Measurements from ENCODE around the gene DCAKD. TPM values are rescaled to one million over a fixed set of nuclear protein-coding genes. Genes with fewer than 3 reads are reported as not detected.

The DCAKD gene
- total RNA-seq, 1 experiment from 2014 or later, result 31.9 TPM

DNA sequence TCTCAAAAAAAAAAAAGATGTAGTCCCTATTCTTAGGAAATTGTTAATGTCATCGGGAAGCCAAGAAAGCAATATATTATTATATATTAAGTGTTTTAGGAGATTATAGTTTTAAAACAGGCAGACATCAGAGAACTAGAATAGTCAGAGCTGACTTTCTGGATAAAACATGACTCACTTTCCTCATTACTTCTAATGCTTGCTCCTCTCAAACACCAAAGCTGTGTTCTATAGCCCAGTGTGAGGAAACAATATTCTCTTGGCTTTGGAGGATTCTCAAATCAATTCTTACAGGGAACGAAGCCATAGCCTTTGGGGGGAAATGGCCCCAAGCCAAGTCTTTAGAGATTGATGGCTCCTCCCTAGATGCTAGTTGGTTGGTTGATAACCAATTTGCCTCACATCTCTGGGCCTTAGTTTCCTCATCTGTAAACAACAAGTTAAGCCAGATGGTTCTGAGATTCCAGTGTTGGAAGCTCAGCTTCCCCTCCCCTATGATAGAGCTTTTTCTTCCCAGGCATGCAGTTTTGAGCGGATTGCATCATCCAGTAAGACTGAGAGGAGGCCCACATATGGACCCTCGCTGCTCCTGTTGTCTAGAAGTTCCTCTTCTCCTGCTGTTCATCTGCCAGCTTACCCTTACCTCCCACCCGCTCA lies 22.1 kb upstream of the DCAKD start (continued):
- TF ChIP-seq, protein P1, sequence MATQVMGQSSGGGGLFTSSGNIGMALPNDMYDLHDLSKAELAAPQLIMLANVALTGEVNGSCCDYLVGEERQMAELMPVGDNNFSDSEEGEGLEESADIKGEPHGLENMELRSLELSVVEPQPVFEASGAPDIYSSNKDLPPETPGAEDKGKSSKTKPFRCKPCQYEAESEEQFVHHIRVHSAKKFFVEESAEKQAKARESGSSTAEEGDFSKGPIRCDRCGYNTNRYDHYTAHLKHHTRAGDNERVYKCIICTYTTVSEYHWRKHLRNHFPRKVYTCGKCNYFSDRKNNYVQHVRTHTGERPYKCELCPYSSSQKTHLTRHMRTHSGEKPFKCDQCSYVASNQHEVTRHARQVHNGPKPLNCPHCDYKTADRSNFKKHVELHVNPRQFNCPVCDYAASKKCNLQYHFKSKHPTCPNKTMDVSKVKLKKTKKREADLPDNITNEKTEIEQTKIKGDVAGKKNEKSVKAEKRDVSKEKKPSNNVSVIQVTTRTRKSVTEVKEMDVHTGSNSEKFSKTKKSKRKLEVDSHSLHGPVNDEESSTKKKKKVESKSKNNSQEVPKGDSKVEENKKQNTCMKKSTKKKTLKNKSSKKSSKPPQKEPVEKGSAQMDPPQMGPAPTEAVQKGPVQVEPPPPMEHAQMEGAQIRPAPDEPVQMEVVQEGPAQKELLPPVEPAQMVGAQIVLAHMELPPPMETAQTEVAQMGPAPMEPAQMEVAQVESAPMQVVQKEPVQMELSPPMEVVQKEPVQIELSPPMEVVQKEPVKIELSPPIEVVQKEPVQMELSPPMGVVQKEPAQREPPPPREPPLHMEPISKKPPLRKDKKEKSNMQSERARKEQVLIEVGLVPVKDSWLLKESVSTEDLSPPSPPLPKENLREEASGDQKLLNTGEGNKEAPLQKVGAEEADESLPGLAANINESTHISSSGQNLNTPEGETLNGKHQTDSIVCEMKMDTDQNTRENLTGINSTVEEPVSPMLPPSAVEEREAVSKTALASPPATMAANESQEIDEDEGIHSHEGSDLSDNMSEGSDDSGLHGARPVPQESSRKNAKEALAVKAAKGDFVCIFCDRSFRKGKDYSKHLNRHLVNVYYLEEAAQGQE (IDR thresholded peaks at IDR 0.05; ENCODE audit: low read depth), result no peak
- no peak for TF ChIP-seq SIN3A (IDR thresholded peaks at IDR 0.05; ENCODE audit: low read depth)

DNA sequence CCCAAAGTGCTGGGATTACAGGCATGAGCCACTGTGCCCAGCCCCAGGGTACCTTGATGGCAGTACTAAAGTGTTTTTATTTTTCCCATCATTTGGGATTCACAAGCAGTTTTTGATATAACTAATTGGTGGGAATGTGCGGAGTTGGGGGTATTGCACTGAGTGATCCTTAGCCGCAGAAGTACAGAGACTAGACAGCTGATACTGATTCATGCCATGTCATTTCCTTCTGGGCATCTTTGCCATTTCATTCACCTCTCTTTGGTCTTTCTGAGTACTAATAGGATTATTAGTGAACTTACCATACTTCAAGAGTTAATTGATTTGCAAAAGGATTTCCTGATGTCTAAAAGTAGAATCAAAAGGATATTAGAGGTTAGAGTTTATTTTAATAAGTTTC lies 19.4 kb upstream of the DCAKD start:
- no peaks in the 10 kb centered on the region for H3K9me3 ChIP-seq (ENCODE audit: control insufficient read depth in 1 of 2, insufficient read depth in 1 of 2, low read depth in 1 of 2, low read length in 2 of 2)
- no peak overlapping the region for H3K27ac ChIP-seq (ENCODE audit: low read depth, low read length)
- H3K9me2 ChIP-seq (ENCODE audit: insufficient read depth), result no peaks in the 10 kb centered on the region
- no peaks in the 10 kb centered on the region for H3K27me3 ChIP-seq (ENCODE audit: insufficient read depth, low read length)
- intact Hi-C loops (cut with micrococcal nuclease), result no loop called here
- H3K4me1 ChIP-seq (ENCODE audit: control insufficient read depth in 1 of 2, insufficient read depth in 2 of 2, low read length in 2 of 2), result peaks cover 0 to 3% of the 10 kb centered on the region in 2 experiments; a peak in 2 of 4 replicates
- RAD21 ChIA-PET (ENCODE audit: low non-redundant PET in 1 of 2, low total read pairs in 2 of 2, uncharacterized antibody in 2 of 2, unreplicated experiment in 2 of 2), result no interaction called here
- H3K36me3 ChIP-seq (ENCODE audit: control insufficient read depth in 1 of 2, insufficient read depth in 2 of 2, low read length in 2 of 2), result peaks cover 5 to 31% of the 10 kb centered on the region in 2 experiments; a peak in 2 of 4 replicates
- peaks cover 92% of the 10 kb centered on the region for H3K79me2 ChIP-seq (ENCODE audit: insufficient read depth, low read length)
- no TSS peak for BruUV-seq (replicated peaks)
- H3K4me3 ChIP-seq (replicated peaks in 1 of 2; ENCODE audit: low read depth in 1 of 2, low read length in 2 of 2), result no peak overlapping the region
- no peaks in the 10 kb centered on the region for H4K20me1 ChIP-seq (ENCODE audit: insufficient read depth)
- no peak for DNase-seq (ENCODE audit: low read depth, low spot score)
- no peak overlapping the region for H3K9ac ChIP-seq (ENCODE audit: low read length)
- H3K4me2 ChIP-seq (ENCODE audit: low read length), result no peak overlapping the region
- TF ChIP-seq POLR2A (IDR thresholded peaks at IDR 0.05; ENCODE audit: borderline replicate concordance, extremely low read depth, insufficient read depth, insufficient read length) (no peak), SIN3A (IDR thresholded peaks at IDR 0.05; ENCODE audit: low read depth) (no peak), CEBPB (IDR thresholded peaks at IDR 0.05; ENCODE audit: low read depth) (no peak), YY1 (IDR thresholded peaks at IDR 0.05; ENCODE audit: extremely low read depth, insufficient replicate concordance, low read depth, low read length) (no peak), ZFX (IDR thresholded peaks at IDR 0.05) (no peak), EGR1 (IDR thresholded peaks at IDR 0.05; ENCODE audit: low read depth) (no peak)
- TF ChIP-seq, protein P1 (IDR thresholded peaks at IDR 0.05; ENCODE audit: low read depth), result no peak
- TF ChIP-seq, protein P2, sequence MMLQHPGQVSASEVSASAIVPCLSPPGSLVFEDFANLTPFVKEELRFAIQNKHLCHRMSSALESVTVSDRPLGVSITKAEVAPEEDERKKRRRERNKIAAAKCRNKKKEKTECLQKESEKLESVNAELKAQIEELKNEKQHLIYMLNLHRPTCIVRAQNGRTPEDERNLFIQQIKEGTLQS (IDR thresholded peaks at IDR 0.05), result no peak
- CTCF ChIA-PET, result no interaction called here
- H2AFZ ChIP-seq (ENCODE audit: low read depth, low read length, poor library complexity, severe bottlenecking), result no peak overlapping the region
- no peak for ATAC-seq
- POLR2A ChIA-PET, result interaction anchor here (0.6 kb wide), 1 partner anchor 159 kb away, joined by 3 read pairs; no protein-coding TSS in a partner anchor
